H1 (cell line): Measurements from ENCODE around the gene KCTD11. TPM values are rescaled to one million over a fixed set of nuclear protein-coding genes. Genes with fewer than 3 reads are reported as not detected.

Experiments used
- CTCF ChIA-PET: fragments of 300-600 bp; sonication (Branson Sonifier 250); formaldehyde crosslinking; loops from one replicate; lab custom pipeline; 2021; ENCODE audit not compliant: partially characterized antibody; lab: Charles Lee
- POLR2A ChIA-PET: fragments of 300-600 bp; sonication (Branson Sonifier 250); formaldehyde crosslinking; loops from one replicate; lab custom pipeline; 2021; ENCODE audit warnings: inconsistent platforms; ENCODE audit not compliant: partially characterized antibody; lab: Charles Lee
- DNase-seq, 2 experiments: peaks; one replicate each; pipeline versions ENCODE4 v3.0.0 to v3.0.0-alpha.2; 2010 to 2022; ENCODE audit warnings: low spot score in 2 of 2, low read depth in 1 of 2, mixed read lengths in 1 of 2
- FAIRE-seq: peaks from 2 replicates; lab custom pipeline; 2011; peaks lifted over from hg19 to GRCh38; lab: Jason Lieb, UNC
- H2AFZ ChIP-seq: 2 replicates; pipeline ENCODE4 v1.8.1; 2012; ENCODE audit warnings: low read length, inconsistent platforms
- H2AK5ac ChIP-seq: 2 replicates; pipeline ENCODE4 v1.6.1; 2013; ENCODE audit warnings: low read depth, low read length
- H2BK120ac ChIP-seq: replicated peaks from 2 replicates; pipeline ENCODE3; 2013; ENCODE audit warnings: low read depth, low read length, inconsistent platforms
- H2BK12ac ChIP-seq: 2 replicates; pipeline ENCODE4 v1.6.1; 2013; ENCODE audit warnings: low read depth, low read length
- H2BK15ac ChIP-seq: 2 replicates; pipeline ENCODE4 v1.6.1; 2013; ENCODE audit warnings: low read length
- H2BK20ac ChIP-seq: 2 replicates; pipeline ENCODE4 v1.6.1; 2013; ENCODE audit warnings: low read length
- H2BK5ac ChIP-seq: 2 replicates; pipeline ENCODE4 v1.6.1; 2013; ENCODE audit warnings: low read depth, low read length
- H3K14ac ChIP-seq: 2 replicates; pipeline ENCODE4 v1.6.1; 2013; ENCODE audit warnings: inconsistent platforms; ENCODE audit not compliant: insufficient read length
- H3K18ac ChIP-seq: 2 replicates; pipeline ENCODE4 v1.6.1; 2013; ENCODE audit warnings: low read length; ENCODE audit errors: extremely low read depth
- H3K23ac ChIP-seq: 2 replicates; pipeline ENCODE4 v1.6.1; 2013; ENCODE audit warnings: inconsistent platforms; ENCODE audit not compliant: insufficient read length
- H3K23me2 ChIP-seq: 2 replicates; pipeline ENCODE4 v1.6.1; 2013; ENCODE audit warnings: low read depth, low read length
- H3K27ac ChIP-seq: 2 replicates; pipeline ENCODE4 v1.6.1; 2011; ENCODE audit warnings: low read depth, low read length, inconsistent platforms
- H3K27me3 ChIP-seq, 4 experiments: replicated peaks in 1 of 4; 1 replicate in 1 of 4; 2 replicates in 3 of 4; pipeline versions ENCODE4 v1.6.1 to v1.8.1; 2011 to 2013; ENCODE audit warnings: low read length in 3 of 4, mild to moderate bottlenecking in 3 of 4, inconsistent platforms in 2 of 4, mixed read lengths in 2 of 4, moderate library complexity in 1 of 4; ENCODE audit not compliant: control insufficient read depth in 3 of 4, insufficient read depth in 3 of 4; ENCODE audit errors: extremely low read depth in 1 of 4
- H3K36me3 ChIP-seq, 4 experiments: 2 replicates each; pipeline versions ENCODE4 v1.6.1 to v1.8.1; 2011 to 2013; ENCODE audit warnings: mild to moderate bottlenecking in 4 of 4, low read length in 3 of 4, moderate library complexity in 2 of 4, control low read depth in 1 of 4, inconsistent platforms in 1 of 4; ENCODE audit not compliant: insufficient read depth in 4 of 4, control insufficient read depth in 2 of 4
- H3K4ac ChIP-seq: replicated peaks from 2 replicates; pipeline ENCODE3; 2013; ENCODE audit warnings: low read length, low read depth, mixed read lengths, inconsistent platforms; ENCODE audit not compliant: insufficient read length
- H3K4me1 ChIP-seq, 4 experiments: replicated peaks in 1 of 4; 1 replicate in 1 of 4; 2 replicates in 3 of 4; pipeline versions ENCODE4 v1.6.1 to v1.8.1; 2011 to 2013; ENCODE audit warnings: low read length in 3 of 4, inconsistent platforms in 2 of 4, mixed read lengths in 1 of 4; ENCODE audit not compliant: insufficient read depth in 4 of 4, control insufficient read depth in 3 of 4
- H3K4me2 ChIP-seq, 2 experiments: 2 replicates each; pipeline versions ENCODE4 v1.6.1 to v1.8.1; 2011 to 2013; ENCODE audit warnings: low read depth in 2 of 2, low read length in 2 of 2, control low read depth in 1 of 2, inconsistent platforms in 1 of 2, mild to moderate bottlenecking in 1 of 2; ENCODE audit not compliant: insufficient read depth in 1 of 2
- H3K4me3 ChIP-seq, 4 experiments: fragments of 200-600, 300-600 bp in 1 of 4; sonication (generic), shearing (Covaris generic), sonication (Bioruptor Twin) in 1 of 4; 2 replicates each; pipeline versions ENCODE4 v1.5.1 to v1.8.1; 2011 to 2016; ENCODE audit warnings: low read length in 4 of 4, low read depth in 3 of 4, control low read depth in 2 of 4, inconsistent platforms in 2 of 4, mild to moderate bottlenecking in 2 of 4, mixed read lengths in 1 of 4, moderate library complexity in 1 of 4; ENCODE audit not compliant: insufficient read depth in 2 of 4; ENCODE audit errors: extremely low read depth in 1 of 4
- H3K56ac ChIP-seq: replicated peaks from 2 replicates; pipeline ENCODE3; 2013; ENCODE audit warnings: low read depth, mild to moderate bottlenecking, mixed read lengths, low read length, inconsistent platforms; ENCODE audit not compliant: insufficient read length
- H3K79me1 ChIP-seq: 2 replicates; pipeline ENCODE4 v1.6.1; 2013; ENCODE audit warnings: low read depth, low read length, control low read depth
- H3K79me2 ChIP-seq, 2 experiments: 2 replicates each; pipeline versions ENCODE4 v1.6.1 to v1.8.1; 2012 to 2013; ENCODE audit warnings: low read length in 2 of 2, mild to moderate bottlenecking in 2 of 2, inconsistent platforms in 1 of 2; ENCODE audit not compliant: insufficient read depth in 2 of 2, control insufficient read depth in 1 of 2
- H3K9ac ChIP-seq, 4 experiments: replicated peaks in 1 of 4; 1 replicate in 1 of 4; 2 replicates in 3 of 4; pipeline versions ENCODE4 v1.6.1 to v1.8.1; 2011 to 2013; ENCODE audit warnings: low read depth in 3 of 4, low read length in 3 of 4, control low read depth in 2 of 4, mild to moderate bottlenecking in 2 of 4, moderate library complexity in 2 of 4, inconsistent platforms in 1 of 4; ENCODE audit errors: extremely low read depth in 1 of 4
- H3K9me3 ChIP-seq, 2 experiments: 2 replicates each; pipeline versions ENCODE4 v1.6.1 to v1.8.1; 2012 to 2013; ENCODE audit warnings: mild to moderate bottlenecking in 2 of 2, moderate library complexity in 2 of 2, control low read depth in 1 of 2, inconsistent platforms in 1 of 2, low read depth in 1 of 2, low read length in 1 of 2, mixed read lengths in 1 of 2; ENCODE audit not compliant: insufficient read depth in 2 of 2
- H4K20me1 ChIP-seq, 2 experiments: replicated peaks in 1 of 2; 2 replicates each; pipeline versions ENCODE3 to v1.8.1; 2011 to 2013; ENCODE audit warnings: inconsistent platforms in 2 of 2, low read length in 2 of 2, mild to moderate bottlenecking in 1 of 2; ENCODE audit not compliant: insufficient read depth in 2 of 2, control insufficient read depth in 1 of 2
- H4K5ac ChIP-seq: 2 replicates; pipeline ENCODE4 v1.6.1; 2013; ENCODE audit warnings: low read length, low read depth, mixed read lengths, inconsistent platforms; ENCODE audit not compliant: insufficient read length
- H4K8ac ChIP-seq: 2 replicates; pipeline ENCODE4 v1.8.0; 2013; ENCODE audit warnings: mild to moderate bottlenecking, moderate library complexity, low read length, inconsistent platforms; ENCODE audit not compliant: insufficient read depth; ENCODE audit errors: extremely low read depth
- H4K91ac ChIP-seq: replicated peaks from 2 replicates; pipeline ENCODE3; 2013; ENCODE audit warnings: low read length, mixed read lengths, inconsistent platforms; ENCODE audit not compliant: insufficient read length
- E2F6 ChIP-seq: IDR thresholded peaks from 2 replicates; pipeline ENCODE4 v1.6.1; 2012; ENCODE audit warnings: inconsistent platforms
- EZH2 ChIP-seq: fragments of 200-600 bp; sonication (generic); IDR thresholded peaks from 2 replicates; pipeline ENCODE4 v1.7.1; 2012; ENCODE audit warnings: low read depth, mild to moderate bottlenecking, moderate library complexity, low read length, inconsistent platforms; ENCODE audit not compliant: severe bottlenecking
- GABPA ChIP-seq: IDR thresholded peaks from 2 replicates; pipeline ENCODE4 v1.6.1; 2011; ENCODE audit warnings: mild to moderate bottlenecking, low read length, moderate library complexity, borderline replicate concordance; ENCODE audit not compliant: insufficient read depth
- KDM1A ChIP-seq: fragments of 200-600, 300-600 bp; sonication (generic); IDR thresholded peaks from 2 replicates; pipeline ENCODE4 v1.7.1; 2016; ENCODE audit warnings: mild to moderate bottlenecking, low read length, borderline replicate concordance
- POU5F1 ChIP-seq: IDR thresholded peaks from 2 replicates; pipeline ENCODE4 v1.6.1; 2011; ENCODE audit warnings: low read depth, mild to moderate bottlenecking, low read length, moderate library complexity
- SRF ChIP-seq: IDR thresholded peaks from 2 replicates; pipeline ENCODE4 v1.6.1; 2011; ENCODE audit warnings: mild to moderate bottlenecking, low read depth, low read length, moderate library complexity
- TBP ChIP-seq: IDR thresholded peaks from 2 replicates; pipeline ENCODE4 v1.6.1; 2011; ENCODE audit warnings: low read depth, low read length, improper control_type of control experiment
- USF2 ChIP-seq: IDR thresholded peaks from 2 replicates; pipeline ENCODE4 v1.6.1; 2011; ENCODE audit warnings: low read length, improper control_type of control experiment
- WGBS, 2 experiments: shearing (Covaris generic) in 1 of 2; methylation state at CpG; one replicate each; pipeline versions ENCODE4 v1.1.6 to v1.1.7; 2013 to 2015; ENCODE audit warnings: low lambda C conversion rate in 2 of 2, mixed read lengths in 2 of 2, inconsistent platforms in 1 of 2, low coverage in 1 of 2, missing lambda C conversion rate in 1 of 2; ENCODE audit not compliant: insufficient replicate concordance in 2 of 2, insufficient coverage in 1 of 2, insufficient read length in 1 of 2; ENCODE audit errors: extremely low coverage in 1 of 2, missing lambda C conversion rate in 1 of 2; 5-methylcytosine and 5-hydroxymethylcytosine counted together
- polyA plus RNA-seq, 7 experiments: library from polyadenylated mRNA; depleted of rRNA in 3 of 7; stranded (reverse) in 5 of 7; unstranded in 2 of 7; fragments of >200 nt in 5 of 7; fragments of 200-250 nt in 2 of 7; gene quantifications; 1 replicate in 5 of 7; 2 replicates in 1 of 7; 4 replicates in 1 of 7; pipeline versions ENCODE4 v1.2.1 to v1.2.3, GENCODE V29; 2011 to 2013; ENCODE audit warnings: missing spikeins in 2 of 7, mixed read lengths in 2 of 7
- total RNA-seq: library from RNA; stranded (reverse); fragmentation: NEBNext Ultra II Directional; extraction: Animal tissue kit (Norgen Biotek cat#: 25700); gene quantifications from 2 replicates; pipeline ENCODE4 v1.2.1, GENCODE V29; 2021

The KCTD11 gene
- total and polyA plus RNA-seq, 2 of the 8 experiments (the other 6 are each of a cell fraction or from before 2014, with no cell fraction given), result 8.6 to 9.2 TPM

GRCh38 chr17:7383742-7384488, 32.0 kb downstream of the KCTD11 start:
- peak overlapping the region; percentile 27 for H3K4ac ChIP-seq
- H2AFZ ChIP-seq, result no peak overlapping the region
- TF ChIP-seq SRF (no peak), EZH2 (no peak), POU5F1 (no peak), USF2 (peak; percentile 9; the same call in 1 of the 2 replicates), KDM1A (no peak), E2F6 (peak; percentile 91), GABPA (no peak), TBP (no peak; the same call in 1 of the 2 replicates)

More at GRCh38 chr17:7383742-7384488, 32.0 kb downstream of the KCTD11 start:
- Histone ChIP-seq H3K79me1 (peaks cover 3% of the 10 kb centered on the region; the same call in 1 of the 2 replicates), H3K4me3 (peak overlapping the region; percentile 36 to 60 (median 46)), H4K20me1 (peaks cover 2 to 10% of the 10 kb centered on the region in 2 experiments), H2BK15ac (peak overlapping the region; percentile 96; the same call in 1 of the 2 replicates), H3K4me2 (peak overlapping the region; percentile 78), H4K91ac (peak overlapping the region; percentile 22), H4K5ac (no peak overlapping the region), H2BK120ac (no peak overlapping the region), H2BK5ac (no peak overlapping the region; the same call in 1 of the 2 replicates), H2AK5ac (no peak overlapping the region), H3K27ac (no peak overlapping the region), H3K14ac (no peak overlapping the region), H3K18ac (peak overlapping the region; percentile 90), H2BK12ac (no peak overlapping the region), H3K56ac (no peak overlapping the region), H3K79me2 (no peaks in the 10 kb centered on the region), H3K9ac (peak overlapping the region in 3 of 4 experiments; percentile 7 to 46 (median 29); a peak in 2 of 7 replicates), H3K23ac (no peak overlapping the region), H3K27me3 (peaks cover 0 to 39% (median 29%) of the 10 kb centered on the region in 4 experiments; a peak in 6 of 7 replicates), H3K36me3 (peaks cover 0 to 6% (median under 1%) of the 10 kb centered on the region in 4 experiments; a peak in 4 of 8 replicates), H3K4me1 (peaks cover 0 to 17% (median 10%) of the 10 kb centered on the region in 4 experiments; a peak in 6 of 7 replicates), H3K9me3 (peaks cover 0 to 7% of the 10 kb centered on the region in 2 experiments; a peak in 1 of 4 replicates), H3K23me2 (peaks cover 12% of the 10 kb centered on the region; the same call in 1 of the 2 replicates), H4K8ac (peak overlapping the region; percentile 45), H2BK20ac (no peak overlapping the region)
- DNase-seq (peak in 1 of 2 experiments; percentile 92), FAIRE-seq (no peak)
- WGBS, 2 experiments, result 20% methylated on average over 56 of the region's 65 CpGs; no CpG with 5 or more reads in 1 of the 2 experiments
- ChIA-PET POLR2A (interaction anchor here (0.6 to 3.7 kb wide), 16 partner anchors 10 to 229 kb away, joined by 3 to 16 read pairs (median 4); partner anchors contain the start of genes PLSCR3, TMEM95 and ZBTB4), CTCF (interaction anchor here (0.7 to 4.0 kb wide), 10 partner anchors 9 to 176 kb away, joined by 3 to 21 read pairs (median 6); partner anchors contain the start of genes PLSCR3 and TMEM95)
